Hepatocyte (in vitro differentiated cells): ENCODE data around the gene KNSTRN.

Experiments
- EZH2 ChIP-seq: fragments of 200-600 bp; sonication (generic); IDR thresholded peaks from 2 replicates; pipeline ENCODE4 v1.6.1; 2016; ENCODE audit warnings: antibody characterized with exemption, mild to moderate bottlenecking, borderline replicate concordance
- EZH2phosphoT487 ChIP-seq: fragments of 200-600 bp; sonication (generic); IDR thresholded peaks from one replicate; pipeline ENCODE4 v1.6.1; 2018; ENCODE audit warnings: antibody characterized with exemption, mild to moderate bottlenecking, low read depth, moderate library complexity; ENCODE audit not compliant: unreplicated experiment, severe bottlenecking
- TF ChIP-seq, protein P1 (sequence below): fragments of 200-600 bp; sonication (generic); IDR thresholded peaks from 2 replicates; pipeline ENCODE4 v1.5.1; 2016; ENCODE audit warnings: antibody characterized with exemption, mild to moderate bottlenecking; ENCODE audit not compliant: poor library complexity

DNA sequence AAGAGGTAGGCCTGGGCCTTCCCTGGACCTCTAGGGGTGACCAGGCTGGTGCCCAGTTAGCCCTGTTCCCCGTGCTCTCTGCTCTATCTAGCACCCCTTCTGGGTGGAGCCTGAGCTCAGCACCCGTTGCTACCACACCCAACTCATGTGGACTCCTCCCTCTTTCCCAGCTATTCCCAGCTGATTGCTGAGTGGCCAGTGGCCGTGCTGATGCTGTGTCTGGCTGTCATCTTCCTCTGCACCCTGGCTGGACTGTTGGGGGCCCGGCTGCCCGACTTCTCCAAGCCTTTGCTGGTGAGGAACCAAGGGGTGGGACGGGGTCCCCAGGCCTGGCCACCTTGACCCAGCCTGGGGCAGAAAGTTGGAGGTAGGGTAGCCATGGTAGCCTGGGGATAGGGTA is 18.3 kb upstream of the KNSTRN start:
- TF ChIP-seq, protein P1, sequence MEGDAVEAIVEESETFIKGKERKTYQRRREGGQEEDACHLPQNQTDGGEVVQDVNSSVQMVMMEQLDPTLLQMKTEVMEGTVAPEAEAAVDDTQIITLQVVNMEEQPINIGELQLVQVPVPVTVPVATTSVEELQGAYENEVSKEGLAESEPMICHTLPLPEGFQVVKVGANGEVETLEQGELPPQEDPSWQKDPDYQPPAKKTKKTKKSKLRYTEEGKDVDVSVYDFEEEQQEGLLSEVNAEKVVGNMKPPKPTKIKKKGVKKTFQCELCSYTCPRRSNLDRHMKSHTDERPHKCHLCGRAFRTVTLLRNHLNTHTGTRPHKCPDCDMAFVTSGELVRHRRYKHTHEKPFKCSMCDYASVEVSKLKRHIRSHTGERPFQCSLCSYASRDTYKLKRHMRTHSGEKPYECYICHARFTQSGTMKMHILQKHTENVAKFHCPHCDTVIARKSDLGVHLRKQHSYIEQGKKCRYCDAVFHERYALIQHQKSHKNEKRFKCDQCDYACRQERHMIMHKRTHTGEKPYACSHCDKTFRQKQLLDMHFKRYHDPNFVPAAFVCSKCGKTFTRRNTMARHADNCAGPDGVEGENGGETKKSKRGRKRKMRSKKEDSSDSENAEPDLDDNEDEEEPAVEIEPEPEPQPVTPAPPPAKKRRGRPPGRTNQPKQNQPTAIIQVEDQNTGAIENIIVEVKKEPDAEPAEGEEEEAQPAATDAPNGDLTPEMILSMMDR = no peak
- TF ChIP-seq EZH2 = no peak
- no peak for TF ChIP-seq EZH2phosphoT487
